Stimulated activated CD8-positive, alpha-beta memory T cell treated with anti-CD3 and anti-CD28 coated beads, Interleukin-7, amount 100 ng/mL, for 4 hours (primary cell): ENCODE measurements around the gene RNH1.
A peak's percentile ranks its signal among the peaks of the same experiment; 100 is the strongest.

ENCODE experiments used
- DNase-seq, 2 donors: peaks; one replicate each; pipeline ENCODE4 v3.0.0-alpha.2; 2020; ENCODE audit warnings: low read depth in 2 of 2

The RNH1 gene

GRCh38 chr11:459511-460220 lies 47.4 kb downstream of the RNH1 start:
- no peak for DNase-seq

GRCh38 chr11:457111-457760 lies 49.8 kb downstream of the RNH1 start:
- no peak for DNase-seq

GRCh38 chr11:456533-456932 lies 50.5 kb downstream of the RNH1 start:
- DNase-seq: no peak

- no peak for DNase-seq
Measured at GRCh38 chr11:455566-456147, 51.4 kb downstream of the RNH1 start.

GRCh38 chr11:454801-455565 lies 52.1 kb downstream of the RNH1 start:
- no peak for DNase-seq

- DNase-seq: no peak
Measured at GRCh38 chr11:454043-454442, 53.0 kb downstream of the RNH1 start.

- DNase-seq: no peak
Measured at GRCh38 chr11:453564-453963, 53.5 kb downstream of the RNH1 start.

- no peak for DNase-seq
Measured at GRCh38 chr11:452916-453527, 54.0 kb downstream of the RNH1 start.

GRCh38 chr11:452203-452744 lies 54.8 kb downstream of the RNH1 start:
- no peak for DNase-seq

- no peak for DNase-seq
Measured at GRCh38 chr11:451738-452137, 55.3 kb downstream of the RNH1 start.

- DNase-seq: peak; percentile 66 to 72
Measured at GRCh38 chr11:450809-451451, 56.1 kb downstream of the RNH1 start.

- peak; percentile 91 to 92 for DNase-seq
Measured at GRCh38 chr11:449889-450808, 56.9 kb downstream of the RNH1 start, which contains the start of gene PTDSS2. Gene PTDSS2 (plus strand): TSS chr11:450279. CDS start chr11:450456, 177 bp downstream.

- peak; percentile 86 to 90 for DNase-seq
Measured at GRCh38 chr11:447923-448731, 58.9 kb downstream of the RNH1 start.

GRCh38 chr11:446891-447290 lies 60.2 kb downstream of the RNH1 start:
- no peak for DNase-seq

- no peak for DNase-seq
Measured at GRCh38 chr11:445765-446588, 61.1 kb downstream of the RNH1 start.
